Measurements from ENCODE around the gene SVIL.
"Not testable (repeated sequence)": the region's sequence is repeated elsewhere in the genome, so short reads cannot be mapped to it uniquely, and the experiment has no call there.

The SVIL gene

GRCh38 chr10:29559996-29560395, 74.8 kb downstream of the SVIL start:
- DNase-seq (ENCODE audit: low read depth): no peak
- no peak overlapping the region for H3K4me3 ChIP-seq (ENCODE audit: low read length)
- TF ChIP-seq CTCF (IDR thresholded peaks at IDR 0.05; ENCODE audit: insufficient read depth, low read depth, low read length, missing control alignments): no peak

- TF ChIP-seq CTCF (IDR thresholded peaks at IDR 0.05; ENCODE audit: insufficient read depth, low read depth, low read length, missing control alignments): no peak
- no peak for DNase-seq (ENCODE audit: low read depth)
- H3K4me3 ChIP-seq (ENCODE audit: low read length): no peak overlapping the region
Observed at GRCh38 chr10:29557665-29558064, 77.1 kb downstream of the SVIL start.

DNA sequence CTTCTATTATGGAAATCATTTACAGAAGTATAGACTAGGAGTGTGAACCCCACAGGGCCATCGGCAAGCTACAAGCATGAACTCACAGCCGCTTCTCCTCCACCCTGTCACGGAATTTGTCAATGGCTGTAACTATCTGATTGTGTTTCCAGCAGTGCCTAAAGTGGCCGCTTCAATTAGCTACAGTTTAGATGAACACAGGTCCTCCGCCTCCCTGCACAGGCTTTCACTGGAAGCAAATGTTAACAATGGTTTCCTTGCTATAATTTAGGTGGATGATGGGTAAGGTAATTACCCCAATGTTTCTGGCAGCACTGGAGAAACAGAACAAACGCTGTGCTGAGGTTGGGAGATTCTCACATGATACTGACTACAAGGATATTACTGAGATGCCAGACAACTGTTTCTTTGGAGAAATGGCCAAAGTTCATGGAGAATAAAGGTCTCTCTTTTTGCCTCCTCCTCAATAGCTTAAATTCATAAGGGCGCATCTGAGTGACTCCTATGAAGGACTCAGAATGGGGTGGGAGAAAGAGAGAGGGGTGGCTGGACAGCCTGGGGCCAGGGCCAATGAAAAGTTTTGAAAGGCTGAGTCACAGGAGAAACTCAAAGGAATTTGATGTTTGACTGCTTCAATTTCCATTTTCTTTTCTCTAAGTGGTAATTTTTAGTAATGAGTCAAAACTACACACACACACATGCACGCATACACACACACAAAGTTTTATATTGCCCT, 78.9 kb downstream of the SVIL start:
- DNase-seq (ENCODE audit: low read depth): peak; percentile 78
- no peak overlapping the region for H3K4me3 ChIP-seq (ENCODE audit: low read length)
- TF ChIP-seq CTCF (IDR thresholded peaks at IDR 0.05; ENCODE audit: insufficient read depth, low read depth, low read length, missing control alignments): no peak

DNA sequence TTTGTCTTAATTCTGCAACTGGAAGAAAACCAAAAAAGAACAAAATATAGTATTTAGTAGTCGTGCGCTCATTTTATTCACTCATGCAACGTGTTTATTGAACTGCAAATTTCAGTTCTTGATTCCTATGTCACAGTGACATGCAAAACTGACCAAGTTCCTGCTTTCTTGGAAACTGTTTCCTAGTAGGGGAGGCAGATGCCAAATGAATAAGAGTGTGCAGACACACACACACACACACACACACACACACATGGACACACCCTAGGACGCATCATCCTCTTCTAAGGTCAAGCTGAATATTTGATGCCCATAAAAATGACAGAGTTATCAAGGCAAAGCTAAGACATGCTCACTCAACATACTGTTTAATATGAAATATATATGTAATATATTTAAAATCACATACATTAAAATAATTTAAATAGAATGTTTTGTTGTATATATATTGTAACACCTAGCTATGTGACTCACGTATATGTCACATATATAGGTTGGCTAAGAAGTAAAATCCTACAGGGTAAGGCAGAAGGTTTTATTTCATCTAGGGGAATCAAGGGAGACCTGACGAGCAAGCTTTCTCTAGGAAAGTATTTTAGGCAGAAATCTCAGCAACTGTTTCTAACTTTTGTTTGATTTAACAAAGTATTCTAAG, 79.6 kb downstream of the SVIL start:
- TF ChIP-seq CTCF (IDR thresholded peaks at IDR 0.05; ENCODE audit: insufficient read depth, low read depth, low read length, missing control alignments): no peak
- DNase-seq (ENCODE audit: low read depth): peak; percentile 43
- H3K4me3 ChIP-seq (ENCODE audit: low read length): no peak overlapping the region

- H3K4me3 ChIP-seq (ENCODE audit: low read length): no peak overlapping the region
- no peak for TF ChIP-seq CTCF (IDR thresholded peaks at IDR 0.05; ENCODE audit: insufficient read depth, low read depth, low read length, missing control alignments)
- peak; percentile 22 for DNase-seq (ENCODE audit: low read depth)
Observed at GRCh38 chr10:29554660-29555059, 80.1 kb downstream of the SVIL start.

DNA sequence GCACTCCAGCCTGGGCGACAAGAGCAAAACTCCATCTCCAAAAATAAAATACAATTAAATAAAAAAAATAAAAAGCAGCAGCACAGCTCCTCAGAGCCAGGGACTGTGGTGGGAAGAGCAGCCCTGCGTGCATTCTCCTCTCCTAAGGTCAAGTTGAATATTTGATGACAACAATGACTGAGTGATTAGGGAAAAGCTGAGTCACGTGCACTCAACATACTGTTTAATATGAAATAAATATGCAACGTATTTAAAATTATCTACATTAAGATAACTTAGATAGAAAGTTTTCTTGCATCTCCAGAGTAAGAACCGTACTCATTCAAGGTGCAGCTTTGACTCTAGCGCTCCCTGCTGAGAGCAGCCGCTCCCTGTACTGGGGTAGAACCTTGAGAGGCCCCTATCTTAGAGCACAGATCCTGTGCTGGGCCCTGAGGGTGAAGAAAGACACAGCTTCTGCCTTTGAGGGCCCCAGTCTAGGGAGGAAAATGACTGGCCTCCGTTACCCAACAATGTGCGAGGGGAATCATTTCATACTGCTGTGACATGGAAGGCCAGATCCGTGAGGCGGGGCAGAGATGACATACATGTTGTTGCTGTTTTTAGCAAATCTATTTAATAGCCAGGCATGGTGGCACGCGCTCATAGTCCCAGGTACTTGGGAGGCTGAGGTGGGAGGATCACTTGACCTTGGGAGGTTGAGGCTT, 81.1 kb downstream of the SVIL start:
- TF ChIP-seq CTCF (IDR thresholded peaks at IDR 0.05; ENCODE audit: insufficient read depth, low read depth, low read length, missing control alignments): no peak
- DNase-seq (ENCODE audit: low read depth): no peak
- no peak overlapping the region for H3K4me3 ChIP-seq (ENCODE audit: low read length)

GRCh38 chr10:29553116-29553515, 81.7 kb downstream of the SVIL start:
- not testable (repeated sequence) for DNase-seq (ENCODE audit: low read depth); H3K4me3 ChIP-seq (ENCODE audit: low read length)

- not testable (repeated sequence) for H3K4me3 ChIP-seq (ENCODE audit: low read length); DNase-seq (ENCODE audit: low read depth)
Observed at GRCh38 chr10:29549493-29549892, 85.3 kb downstream of the SVIL start.
